GM13976 (cell line): ENCODE data around the gene FIBCD1.
A peak's percentile ranks its signal among the peaks of the same experiment; 100 is the strongest.

Source experiments
- DNase-seq: peaks from one replicate; pipeline ENCODE4 v3.0.0; 2012; ENCODE audit warnings: low spot score
- CTCF ChIP-seq: IDR thresholded peaks from 2 replicates; pipeline ENCODE4 v1.5.1; 2012; ENCODE audit warnings: borderline replicate concordance, mild to moderate bottlenecking; ENCODE audit not compliant: insufficient read depth; ENCODE audit errors: extremely low read depth, missing control alignments, control extremely low read depth
- in situ Hi-C: fragments of 300-500 bp; cut with MboI; formaldehyde crosslinking; loops from one replicate; pipeline ENCODE4 v1.12.0; 2022; ENCODE audit warnings: low sequenced_read_pairs, mixed read lengths, inconsistent platforms; ENCODE audit not compliant: unreplicated experiment

FIBCD1 gene

GRCh38 chr9:130938652-130939404 lies at the start of gene FIBCD1:
FIBCD1 (minus strand) TSS chr9:130939247; CDS start chr9:130938607, 640 bp downstream.
- DNase-seq: peak; percentile 77
- in situ Hi-C loops: loop anchor here (10.0 kb wide), 1 partner anchor 64 kb away; no protein-coding TSS in a partner anchor
- TF ChIP-seq CTCF: no peak

GRCh38 chr9:130988400-130988747 lies 49.3 kb upstream of the FIBCD1 start:
- no peak for DNase-seq
- TF ChIP-seq CTCF: no peak
- in situ Hi-C loops: no loop called here

GRCh38 chr9:130987738-130988399 lies 48.8 kb upstream of the FIBCD1 start:
- in situ Hi-C loops: no loop called here
- TF ChIP-seq CTCF: no peak
- DNase-seq: no peak

GRCh38 chr9:130987054-130987453 lies 48.0 kb upstream of the FIBCD1 start:
- DNase-seq: no peak
- no peak for TF ChIP-seq CTCF
- in situ Hi-C loops: no loop called here

- no peak for TF ChIP-seq CTCF
- in situ Hi-C loops: no loop called here
- DNase-seq: no peak
Observed at GRCh38 chr9:130986356-130986965, 47.4 kb upstream of the FIBCD1 start.

GRCh38 chr9:130985606-130986162 lies 46.6 kb upstream of the FIBCD1 start:
- no peak for TF ChIP-seq CTCF
- in situ Hi-C loops: no loop called here
- no peak for DNase-seq
